Measurements from ENCODE around the gene SIK2.

GRCh38 chr11:111637885-111638284 lies 35.6 kb downstream of the SIK2 start:
- TF ChIP-seq EZH2 (IDR thresholded peaks at IDR 0.05): no peak
- no peak for TF ChIP-seq CTCF (IDR thresholded peaks at IDR 0.05)
